K562 (cell line): ENCODE results near the gene ARNT2. TPM values are rescaled to one million over a fixed set of nuclear protein-coding genes. Genes with fewer than 3 reads are reported as not detected.

ENCODE experiments used
- BCOR ChIP-seq: fragments of 450-650 bp; IDR thresholded peaks from 2 replicates; pipeline ENCODE4 v1.6.1; 2016
- ZFX ChIP-seq: sonication (generic); formaldehyde crosslinking; IDR thresholded peaks from 2 replicates; pipeline ENCODE4 v1.8.0; 2022; ENCODE audit warnings: mild to moderate bottlenecking, missing genetic modification reagents, moderate library complexity
- polyA plus RNA-seq, 8 experiments: library from polyadenylated mRNA; depleted of rRNA in 4 of 8; stranded (reverse) in 5 of 8; unstranded in 3 of 8; fragments of >200 nt; fragmentation: Nextera tagmentation in 2 of 8; fragmentation: Illumina TruSeq in 1 of 8; extraction: Ambion mirVana in 2 of 8; extraction: Trizol in 1 of 8; gene quantifications; 2 replicates each; pipeline versions ENCODE4 v1.2.1 to v1.2.3, GENCODE V29; 2011 to 2014; ENCODE audit warnings: inconsistent platforms in 1 of 8, missing spikeins in 1 of 8
- total RNA-seq, 7 experiments: library from RNA; depleted of rRNA in 6 of 7; stranded (reverse); fragments of >200 nt in 6 of 7; fragmentation: Illumina TruSeq in 2 of 7; extraction: Trizol in 2 of 7; gene quantifications; 2 replicates each; pipeline versions ENCODE4 v1.2.1 to v1.2.3, GENCODE V29; 2011 to 2021; ENCODE audit warnings: low replicate concordance in 1 of 7
- TF ChIP-seq, protein P1 (sequence below): fragments of 150-350 bp; conservative IDR thresholded peaks from 2 replicates; pipeline ENCODE4 v1.6.1; 2014; ENCODE audit warnings: low read length
- TF ChIP-seq, protein P2 (sequence below): sonication (generic); formaldehyde crosslinking; IDR thresholded peaks from 2 replicates; pipeline ENCODE4 v1.8.0; 2022; ENCODE audit warnings: mild to moderate bottlenecking, missing genetic modification reagents, borderline replicate concordance
- TF ChIP-seq, protein P3 (sequence below): fragments of 250-450 bp; sonication (Bioruptor Pico); IDR thresholded peaks from 2 replicates; pipeline ENCODE4 v1.8.0; 2021; ENCODE audit warnings: moderate library complexity, mild to moderate bottlenecking, inconsistent platforms

The ARNT2 gene
- total and polyA plus RNA-seq, 9 of the 15 experiments (the other 6 are each of a cell fraction or from before 2014, with no cell fraction given): 0.01 TPM; not detected in 8

DNA sequence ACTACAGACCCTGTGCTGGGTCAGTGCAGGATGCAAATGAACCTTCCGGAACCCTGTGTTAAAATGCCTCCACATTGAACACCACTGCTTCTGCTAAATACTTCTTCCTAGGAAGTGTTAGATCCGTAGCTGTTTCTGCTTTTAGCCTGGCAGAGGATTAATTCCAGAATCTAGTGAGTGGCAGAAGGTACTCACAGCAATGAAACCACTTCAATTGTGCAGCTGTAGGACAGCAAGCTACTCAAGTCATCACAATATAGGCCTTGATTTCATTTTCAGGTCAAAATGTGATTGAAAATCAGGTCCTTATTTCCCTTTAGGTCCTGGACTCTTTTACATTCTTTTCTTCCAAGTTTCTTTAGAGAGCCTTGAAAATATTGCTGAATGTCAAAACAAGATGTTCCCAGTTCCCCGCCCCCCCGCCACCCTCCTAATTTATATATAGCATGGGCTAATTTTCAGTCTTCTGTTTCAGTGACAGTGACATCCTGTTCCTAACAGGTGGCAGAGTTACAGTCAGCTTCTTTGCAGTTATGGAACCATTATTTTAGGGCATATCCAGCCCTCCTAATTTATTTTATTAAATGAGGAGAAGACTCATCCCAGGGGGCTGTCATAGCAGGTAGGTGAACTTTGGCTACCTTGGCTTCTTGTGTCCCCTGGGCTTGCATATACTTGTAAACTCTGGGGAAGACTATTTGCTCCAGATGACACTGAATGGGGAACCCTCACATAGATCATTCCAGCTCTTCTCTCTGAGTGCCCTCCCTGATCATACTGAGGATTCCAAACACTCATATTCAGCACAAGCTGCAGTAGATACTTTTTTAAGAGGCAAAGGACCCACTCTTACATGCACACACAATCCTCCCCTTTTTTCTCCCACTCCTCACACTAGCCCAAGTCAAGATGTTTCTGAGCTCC is 28.0 kb upstream of the ARNT2 start (continued):
- TF ChIP-seq, protein P1, sequence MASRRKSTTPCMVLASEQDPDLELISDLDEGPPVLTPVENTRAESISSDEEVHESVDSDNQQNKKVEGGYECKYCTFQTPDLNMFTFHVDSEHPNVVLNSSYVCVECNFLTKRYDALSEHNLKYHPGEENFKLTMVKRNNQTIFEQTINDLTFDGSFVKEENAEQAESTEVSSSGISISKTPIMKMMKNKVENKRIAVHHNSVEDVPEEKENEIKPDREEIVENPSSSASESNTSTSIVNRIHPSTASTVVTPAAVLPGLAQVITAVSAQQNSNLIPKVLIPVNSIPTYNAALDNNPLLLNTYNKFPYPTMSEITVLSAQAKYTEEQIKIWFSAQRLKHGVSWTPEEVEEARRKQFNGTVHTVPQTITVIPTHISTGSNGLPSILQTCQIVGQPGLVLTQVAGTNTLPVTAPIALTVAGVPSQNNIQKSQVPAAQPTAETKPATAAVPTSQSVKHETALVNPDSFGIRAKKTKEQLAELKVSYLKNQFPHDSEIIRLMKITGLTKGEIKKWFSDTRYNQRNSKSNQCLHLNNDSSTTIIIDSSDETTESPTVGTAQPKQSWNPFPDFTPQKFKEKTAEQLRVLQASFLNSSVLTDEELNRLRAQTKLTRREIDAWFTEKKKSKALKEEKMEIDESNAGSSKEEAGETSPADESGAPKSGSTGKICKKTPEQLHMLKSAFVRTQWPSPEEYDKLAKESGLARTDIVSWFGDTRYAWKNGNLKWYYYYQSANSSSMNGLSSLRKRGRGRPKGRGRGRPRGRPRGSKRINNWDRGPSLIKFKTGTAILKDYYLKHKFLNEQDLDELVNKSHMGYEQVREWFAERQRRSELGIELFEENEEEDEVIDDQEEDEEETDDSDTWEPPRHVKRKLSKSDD: no peak
- TF ChIP-seq BCOR (no peak), ZFX (CRISPR knock-in tag) (no peak)
- TF ChIP-seq, protein P2, sequence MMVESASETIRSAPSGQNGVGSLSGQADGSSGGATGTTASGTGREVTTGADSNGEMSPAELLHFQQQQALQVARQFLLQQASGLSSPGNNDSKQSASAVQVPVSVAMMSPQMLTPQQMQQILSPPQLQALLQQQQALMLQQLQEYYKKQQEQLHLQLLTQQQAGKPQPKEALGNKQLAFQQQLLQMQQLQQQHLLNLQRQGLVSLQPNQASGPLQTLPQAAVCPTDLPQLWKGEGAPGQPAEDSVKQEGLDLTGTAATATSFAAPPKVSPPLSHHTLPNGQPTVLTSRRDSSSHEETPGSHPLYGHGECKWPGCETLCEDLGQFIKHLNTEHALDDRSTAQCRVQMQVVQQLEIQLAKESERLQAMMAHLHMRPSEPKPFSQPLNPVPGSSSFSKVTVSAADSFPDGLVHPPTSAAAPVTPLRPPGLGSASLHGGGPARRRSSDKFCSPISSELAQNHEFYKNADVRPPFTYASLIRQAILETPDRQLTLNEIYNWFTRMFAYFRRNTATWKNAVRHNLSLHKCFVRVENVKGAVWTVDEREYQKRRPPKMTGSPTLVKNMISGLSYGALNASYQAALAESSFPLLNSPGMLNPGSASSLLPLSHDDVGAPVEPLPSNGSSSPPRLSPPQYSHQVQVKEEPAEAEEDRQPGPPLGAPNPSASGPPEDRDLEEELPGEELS (CRISPR knock-in tag): no peak
- TF ChIP-seq, protein P3, sequence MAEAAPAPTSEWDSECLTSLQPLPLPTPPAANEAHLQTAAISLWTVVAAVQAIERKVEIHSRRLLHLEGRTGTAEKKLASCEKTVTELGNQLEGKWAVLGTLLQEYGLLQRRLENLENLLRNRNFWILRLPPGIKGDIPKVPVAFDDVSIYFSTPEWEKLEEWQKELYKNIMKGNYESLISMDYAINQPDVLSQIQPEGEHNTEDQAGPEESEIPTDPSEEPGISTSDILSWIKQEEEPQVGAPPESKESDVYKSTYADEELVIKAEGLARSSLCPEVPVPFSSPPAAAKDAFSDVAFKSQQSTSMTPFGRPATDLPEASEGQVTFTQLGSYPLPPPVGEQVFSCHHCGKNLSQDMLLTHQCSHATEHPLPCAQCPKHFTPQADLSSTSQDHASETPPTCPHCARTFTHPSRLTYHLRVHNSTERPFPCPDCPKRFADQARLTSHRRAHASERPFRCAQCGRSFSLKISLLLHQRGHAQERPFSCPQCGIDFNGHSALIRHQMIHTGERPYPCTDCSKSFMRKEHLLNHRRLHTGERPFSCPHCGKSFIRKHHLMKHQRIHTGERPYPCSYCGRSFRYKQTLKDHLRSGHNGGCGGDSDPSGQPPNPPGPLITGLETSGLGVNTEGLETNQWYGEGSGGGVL: no peak
